Measurements from ENCODE around the gene ADAP1. TPM values are rescaled to one million over a fixed set of nuclear protein-coding genes. Genes with fewer than 3 reads are reported as not detected.

ADAP1 gene
- total and polyA plus RNA-seq, 8 donors = 10.9 to 41.2 (median 14.4) TPM

- no peak overlapping the region for H3K27ac ChIP-seq
- H3K4me3 ChIP-seq = no peak overlapping the region
- H3K9me3 ChIP-seq = no peaks in the 10 kb centered on the region
- no peaks in the 10 kb centered on the region for H3K27me3 ChIP-seq
- ATAC-seq = no peak
- DNase-seq = peak in 2 of 6 donors; percentile 35 to 67
- 59 to 63% methylated on average over 28 of the region's 28 CpGs for WGBS, 2 donors
- H3K36me3 ChIP-seq = peaks cover 0 to 7% (median 5%) of the 10 kb centered on the region in 3 donors
- H3K4me1 ChIP-seq = no peaks in the 10 kb centered on the region
- TF ChIP-seq CTCF (IDR thresholded peaks at IDR 0.05) = no peak
- intact Hi-C loops (cut with DNase I) = loop anchor here (5.0 to 10.0 kb wide), 3 partner anchors 68 to 150 kb away; no protein-coding TSS in a partner anchor
- no peak for FAIRE-seq
Measured at GRCh38 chr7:994592-995308, 40.3 kb upstream of the ADAP1 start.

- H3K27me3 ChIP-seq = no peaks in the 10 kb centered on the region
Measured at GRCh38 chr7:992709-993607, 38.5 kb upstream of the ADAP1 start.

GRCh38 chr7:991729-992656 is 37.5 kb upstream of the ADAP1 start:
- H3K4me3 ChIP-seq = no peak overlapping the region
- intact Hi-C loops (cut with DNase I) = loop anchor here (5.0 to 10.0 kb wide), 3 partner anchors 70 to 153 kb away; no protein-coding TSS in a partner anchor
- DNase-seq (peak in 2 of 6 donors; percentile 42 to 79), FAIRE-seq (no peak), ATAC-seq (no peak)
- no peaks in the 10 kb centered on the region for H3K27me3 ChIP-seq
- TF ChIP-seq CTCF (IDR thresholded peaks at IDR 0.05) = no peak
- H3K9me3 ChIP-seq = no peaks in the 10 kb centered on the region
- no peak overlapping the region for H3K27ac ChIP-seq
- no peaks in the 10 kb centered on the region for H3K4me1 ChIP-seq
- H3K36me3 ChIP-seq = peaks cover 0 to 3% (median 0%) of the 10 kb centered on the region in 3 donors
- WGBS, 2 donors = 69 to 86% methylated on average over 34 of the region's 34 CpGs

More at GRCh38 chr7:992709-993607, 38.5 kb upstream of the ADAP1 start:
- Histone ChIP-seq H3K4me3 (no peak overlapping the region), H3K36me3 (peaks cover 0 to 7% (median 0%) of the 10 kb centered on the region in 3 donors), H3K4me1 (no peaks in the 10 kb centered on the region), H3K9me3 (no peaks in the 10 kb centered on the region), H3K27ac (no peak overlapping the region)
- 18 to 20% methylated on average over 34 of the region's 34 CpGs for WGBS, 2 donors
- intact Hi-C loops (cut with DNase I) = loop anchor here (5.0 to 10.0 kb wide), 3 partner anchors 69 to 152 kb away; no protein-coding TSS in a partner anchor
- peak; percentile 98 to 100 (median 98) for TF ChIP-seq CTCF (IDR thresholded peaks at IDR 0.05)
- DNase-seq (peak; percentile 96 to 100 (median 98)), ATAC-seq (peak; percentile 94 to 98 (median 97)), FAIRE-seq (no peak)

- Histone ChIP-seq H3K27ac (no peak overlapping the region), H3K27me3 (no peaks in the 10 kb centered on the region), H3K9me3 (no peaks in the 10 kb centered on the region), H3K36me3 (no peaks in the 10 kb centered on the region), H3K4me3 (no peak overlapping the region), H3K4me1 (peaks cover 3 to 5% (median 4%) of the 10 kb centered on the region in 3 donors)
- no peak for FAIRE-seq
- no peak for ATAC-seq
- intact Hi-C loops (cut with DNase I) = loop anchor here (5.0 to 10.0 kb wide), 3 partner anchors 71 to 154 kb away; no protein-coding TSS in a partner anchor
- no peak for TF ChIP-seq CTCF (IDR thresholded peaks at IDR 0.05)
- peak in 1 of 6 donors; percentile 36 for DNase-seq
- 62 to 79% methylated on average over 35 of the region's 35 CpGs for WGBS, 2 donors
Measured at GRCh38 chr7:990933-991728, 36.7 kb upstream of the ADAP1 start.
